Stimulated activated CD4-positive, alpha-beta T cell treated with anti-CD3 and anti-CD28 coated beads, TNF-alpha, amount 100 ng/mL, for 1 hour (primary cell): ENCODE measurements around the gene NRG3.

Source experiments
- DNase-seq, 3 donors: peaks; one replicate each; pipeline ENCODE4 v3.0.0-alpha.2; 2020; ENCODE audit warnings: low read depth in 3 of 3, low spot score in 1 of 3

Gene NRG3

DNA sequence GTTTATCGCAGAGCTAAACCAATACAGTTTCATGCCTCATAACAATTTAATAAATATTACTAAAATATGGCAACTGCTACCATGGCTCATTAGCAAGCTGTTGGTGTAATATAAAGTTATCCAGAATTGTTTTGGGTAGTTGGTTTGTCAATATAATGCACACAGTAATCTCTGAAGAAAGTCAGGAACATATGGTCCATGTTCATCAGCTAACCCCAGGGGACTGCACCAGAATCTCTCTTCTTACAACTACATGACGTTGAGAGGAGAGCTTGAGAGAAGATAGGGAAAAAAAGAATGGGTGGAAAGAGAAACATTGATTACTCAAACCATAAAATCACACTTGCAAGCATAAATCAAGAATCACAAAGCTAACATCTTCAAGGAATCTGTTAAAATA, 333.7 kb downstream of the NRG3 start:
- DNase-seq = no peak

GRCh38 chr10:82210331-82210730, 335.3 kb downstream of the NRG3 start:
- no peak for DNase-seq

GRCh38 chr10:82211346-82211745, 336.4 kb downstream of the NRG3 start:
- DNase-seq = no peak

DNA sequence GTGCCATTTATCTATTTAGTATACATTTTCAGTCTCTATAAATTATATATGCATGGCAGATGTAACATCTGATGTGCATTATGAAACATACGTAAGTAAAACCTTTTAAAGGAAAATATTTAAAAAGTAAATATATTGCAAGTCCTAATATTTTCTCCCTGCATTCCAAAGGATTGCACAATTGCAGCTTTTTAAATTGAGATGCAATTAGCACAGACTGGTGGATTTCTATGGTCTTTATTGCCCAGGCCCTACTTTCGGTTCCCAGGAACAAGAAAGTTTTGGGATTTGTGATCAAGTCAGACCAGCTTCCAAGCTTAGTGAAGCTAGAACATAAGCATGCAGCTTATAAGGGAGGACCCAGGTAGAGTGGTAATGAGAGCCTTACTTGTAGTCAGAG, 337.8 kb downstream of the NRG3 start:
- no peak for DNase-seq

DNA sequence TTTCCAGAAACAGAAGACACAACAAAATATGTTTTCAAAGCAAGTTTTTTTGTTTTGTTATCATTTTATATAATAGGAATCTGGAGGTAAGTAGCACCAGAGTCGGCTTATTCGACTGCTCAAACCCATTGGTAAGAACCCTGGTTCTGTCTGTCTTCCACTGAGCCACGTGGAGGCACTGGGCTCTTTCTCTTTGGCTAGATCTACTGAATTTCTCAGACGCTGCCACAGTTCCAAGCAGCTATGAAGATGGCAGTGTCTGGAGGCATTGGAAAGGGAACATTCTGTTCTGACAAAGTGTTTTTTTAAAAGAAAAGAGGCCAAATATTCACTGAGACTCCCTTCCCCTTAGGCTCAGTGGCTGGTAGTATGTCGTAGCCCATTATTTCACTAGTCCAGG, 338.8 kb downstream of the NRG3 start:
- DNase-seq = no peak

- no peak for DNase-seq
Measured at GRCh38 chr10:82221056-82221455, 346.1 kb downstream of the NRG3 start.

DNA sequence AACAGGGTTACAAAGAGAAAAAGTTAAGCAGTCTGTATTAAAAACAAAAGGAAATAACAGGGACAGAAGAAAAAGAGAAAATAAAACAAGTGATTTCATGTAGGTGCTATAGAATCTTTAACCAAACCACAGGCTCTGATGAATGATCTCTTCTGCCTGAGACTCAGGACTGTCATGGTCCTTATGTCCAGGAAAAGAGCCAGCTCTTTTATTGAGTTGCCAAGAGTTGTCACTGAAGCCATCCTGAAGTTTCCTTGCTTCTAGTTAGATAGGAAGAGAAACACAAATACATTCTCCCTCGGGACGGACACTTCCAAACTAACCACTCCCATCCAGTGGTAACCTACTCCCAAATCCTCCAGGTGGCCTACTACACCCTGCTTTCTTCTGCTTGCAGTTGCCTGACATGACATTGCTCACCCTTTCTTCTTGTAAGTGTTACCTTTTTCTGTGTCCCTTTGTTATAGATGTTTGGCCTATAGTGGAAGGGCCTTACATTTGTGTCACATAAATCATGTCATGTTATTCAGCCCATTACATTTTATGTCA, 346.7 kb downstream of the NRG3 start:
- DNase-seq = no peak

GRCh38 chr10:82228701-82229100, 353.7 kb downstream of the NRG3 start:
- DNase-seq = no peak

- DNase-seq = no peak
Measured at GRCh38 chr10:82234173-82234572, 359.2 kb downstream of the NRG3 start.

DNA sequence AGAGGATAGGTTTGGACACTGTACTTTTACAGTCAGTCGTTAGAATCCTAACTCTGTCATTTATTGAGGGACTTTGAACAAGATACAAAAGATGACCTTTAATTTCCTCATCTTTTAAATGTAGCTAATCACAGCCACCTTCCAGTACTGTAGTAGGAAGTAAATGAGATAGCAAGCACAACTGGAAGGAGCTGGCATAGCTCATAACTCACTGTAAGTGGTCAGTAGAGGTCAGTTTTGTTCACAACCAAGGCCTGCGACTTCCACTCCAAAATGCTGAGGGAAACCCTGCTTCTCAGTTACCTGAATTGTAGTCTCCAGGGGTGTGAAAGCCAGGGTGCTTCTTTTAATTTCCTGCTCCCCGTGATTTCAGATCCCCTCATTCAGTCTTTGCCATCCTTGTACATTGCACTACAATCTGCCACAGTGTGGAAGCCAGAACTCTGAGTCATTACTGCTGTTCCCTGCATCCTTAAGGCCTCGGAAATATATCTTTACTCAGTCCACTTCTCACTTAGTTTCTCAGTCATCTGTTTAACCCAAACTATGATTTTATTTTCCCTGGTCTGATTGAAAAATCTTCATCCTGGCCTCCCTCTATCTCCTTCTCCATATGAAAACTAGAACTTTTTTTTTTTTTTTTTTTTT, 361.2 kb downstream of the NRG3 start:
- no peak for DNase-seq

DNA sequence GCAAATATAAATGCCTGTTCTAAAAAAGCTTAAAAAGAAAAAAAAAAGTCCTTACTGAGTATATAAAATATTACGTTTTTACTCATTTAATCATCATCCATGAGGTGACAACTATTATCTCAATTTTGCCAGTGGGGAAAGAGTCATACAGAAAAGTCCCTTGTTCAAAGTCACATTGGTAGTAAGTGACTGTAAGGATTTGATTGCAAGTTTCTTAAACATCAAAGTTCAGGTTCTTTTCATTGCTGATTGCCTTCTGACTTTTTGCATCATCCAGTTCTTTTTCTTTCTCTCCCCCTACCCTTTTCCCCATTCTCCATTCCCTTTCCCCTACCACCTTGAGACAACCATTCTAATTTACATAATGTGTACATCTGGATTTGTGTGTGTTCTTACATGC, 363.3 kb downstream of the NRG3 start:
- no peak for DNase-seq

DNA sequence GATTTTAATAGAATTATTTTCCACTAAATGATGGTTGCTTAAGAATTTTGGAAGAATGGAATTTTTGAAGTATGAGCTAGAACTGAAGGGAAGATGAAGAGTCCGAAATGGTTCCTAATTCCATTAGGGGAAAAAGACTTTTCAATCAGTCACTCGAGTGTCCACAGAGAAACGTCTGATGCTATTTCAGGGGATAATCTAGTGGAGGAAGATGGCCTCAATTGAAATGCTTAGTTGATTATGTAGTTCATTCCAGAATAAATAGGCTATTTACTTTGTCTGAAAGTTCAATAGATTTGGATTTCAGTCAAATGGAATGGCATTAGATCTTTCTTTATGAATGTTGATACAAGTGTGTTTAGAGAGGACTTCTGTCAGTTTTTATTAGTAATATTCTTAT, 365.4 kb downstream of the NRG3 start:
- DNase-seq = no peak

- no peak for DNase-seq
Measured at GRCh38 chr10:82242778-82243177, 367.8 kb downstream of the NRG3 start.

GRCh38 chr10:82245157-82245556, 370.2 kb downstream of the NRG3 start:
- DNase-seq = no peak

GRCh38 chr10:82245906-82246560, 371.0 kb downstream of the NRG3 start:
- no peak for DNase-seq

GRCh38 chr10:82249141-82249540, 374.1 kb downstream of the NRG3 start:
- no peak for DNase-seq

- DNase-seq = no peak
Measured at GRCh38 chr10:82251222-82251906, 376.4 kb downstream of the NRG3 start.

- no peak for DNase-seq
Measured at GRCh38 chr10:82252081-82252480, 377.1 kb downstream of the NRG3 start.

- DNase-seq = no peak
Measured at GRCh38 chr10:82254237-82254636, 379.2 kb downstream of the NRG3 start.

DNA sequence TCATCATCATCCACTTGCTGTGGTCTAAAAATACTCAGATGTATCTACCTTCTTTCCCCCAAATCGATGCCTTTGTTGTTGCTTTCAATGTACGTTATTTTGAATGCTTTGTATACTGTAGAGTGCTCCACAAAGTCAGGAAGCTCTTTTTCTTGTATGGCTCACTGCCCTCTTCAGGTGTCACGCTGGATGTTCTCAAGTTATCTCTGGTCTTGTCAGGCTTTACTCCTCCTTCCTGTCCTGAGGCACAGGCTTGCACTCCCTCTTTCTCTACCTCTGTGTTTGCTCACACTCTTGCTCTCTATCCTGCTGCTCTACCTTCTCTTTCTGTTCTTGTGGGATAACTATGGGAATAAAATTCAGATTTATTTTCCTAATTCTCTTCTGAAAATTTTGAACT, 381.3 kb downstream of the NRG3 start:
- DNase-seq = no peak

GRCh38 chr10:82266438-82266837, 391.4 kb downstream of the NRG3 start:
- DNase-seq = no peak

GRCh38 chr10:82267014-82267413, 392.0 kb downstream of the NRG3 start:
- DNase-seq = no peak
